GM11168 (cell line): ENCODE results near the gene OR6B1.

ENCODE experiments used
- in situ Hi-C: fragments of 300-500 bp; cut with MboI; formaldehyde crosslinking; loops from one replicate; pipeline ENCODE4 v1.12.0; 2022; ENCODE audit warnings: low sequenced_read_pairs; ENCODE audit not compliant: unreplicated experiment

Gene OR6B1

DNA sequence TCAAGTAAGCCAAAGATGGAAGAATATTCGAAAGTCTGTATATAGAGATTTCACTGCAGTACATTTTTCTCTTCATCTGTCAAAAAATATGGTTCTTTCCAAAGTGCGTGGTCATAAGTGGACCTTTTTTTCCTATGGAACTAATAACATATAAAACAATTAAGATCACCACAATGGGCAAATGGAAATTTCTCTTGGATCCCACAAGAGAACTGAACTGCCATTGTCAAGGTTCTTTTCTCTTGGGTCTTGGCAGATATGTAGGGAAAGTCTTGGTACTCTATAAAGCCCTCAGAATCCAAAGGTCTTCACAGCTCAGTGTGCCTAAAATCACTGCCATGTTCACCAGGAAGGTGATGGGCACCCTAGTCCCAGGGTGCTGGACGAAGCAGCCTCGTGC lies at the start of gene OR6B1:
OR6B1 (plus strand) TSS at position 301 of the 400 bp plus-strand sequence. CDS start 3,677 bp downstream, outside the sequence.
- in situ Hi-C loops = no loop called here

DNA sequence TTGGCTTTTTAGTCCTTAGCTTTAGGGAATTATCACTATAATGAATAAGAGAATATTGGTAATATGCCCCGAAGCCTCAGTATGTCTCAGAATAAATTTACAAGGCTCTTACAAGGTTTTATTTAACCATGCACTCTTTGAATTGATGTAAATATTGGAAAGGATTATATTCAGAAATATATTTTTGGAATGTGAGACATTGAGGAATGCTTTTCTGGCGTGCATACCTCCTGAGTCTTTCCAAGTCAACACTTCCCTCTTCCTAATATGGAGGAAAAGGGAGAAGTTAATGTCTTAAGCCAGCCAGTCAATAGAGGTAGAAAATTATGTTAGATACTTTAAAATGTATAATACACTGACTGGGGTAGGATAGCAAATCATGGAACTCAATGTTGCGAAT lies 46.7 kb upstream of the OR6B1 start:
- in situ Hi-C loops = no loop called here

- in situ Hi-C loops = no loop called here
These were observed 46.0 kb upstream of the OR6B1 start for GRCh38 chr7:143954135-143954534.

DNA sequence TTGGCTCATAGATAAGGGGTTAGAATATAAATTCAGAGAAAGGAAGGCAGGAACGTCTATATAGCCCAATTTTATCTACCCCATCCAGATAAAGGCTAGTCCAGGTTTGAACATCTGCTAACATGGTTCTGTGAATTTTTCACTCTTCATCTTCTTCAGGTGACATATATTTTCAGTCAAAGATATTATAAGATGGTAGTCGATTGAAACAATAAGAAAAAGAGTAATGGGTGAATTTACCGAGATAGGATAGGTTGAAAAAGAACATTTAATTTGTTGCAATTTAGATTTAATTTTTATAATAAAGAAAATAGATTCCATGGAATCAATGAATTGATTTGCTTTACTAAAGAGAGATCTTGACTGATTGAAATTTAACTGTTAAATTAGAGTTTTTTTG lies 45.6 kb upstream of the OR6B1 start, which contains the start of gene OR2F1:
OR2F1 (plus strand) TSS at position 301 of the 400 bp plus-strand sequence. CDS start 5,127 bp downstream, outside the sequence.
- in situ Hi-C loops = no loop called here

DNA sequence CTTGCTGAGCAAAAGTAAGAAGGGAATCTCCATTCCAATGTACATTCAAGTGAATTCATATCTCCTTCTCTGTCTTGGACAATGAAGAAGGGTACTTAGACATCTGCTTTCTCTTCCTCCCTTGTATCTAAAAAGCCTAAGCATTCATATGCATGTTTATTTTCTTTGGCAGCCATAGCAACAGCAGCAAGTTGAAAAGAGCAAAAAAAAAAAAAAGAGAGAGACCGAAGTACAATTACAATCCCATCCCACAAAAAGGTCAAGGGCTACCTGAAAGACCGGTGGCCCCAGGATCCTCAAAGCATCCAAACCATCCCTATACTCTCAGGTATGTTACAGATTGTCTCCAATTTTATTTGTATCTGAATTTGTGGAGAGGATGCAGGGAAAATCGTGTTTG lies 41.3 kb upstream of the OR6B1 start:
- in situ Hi-C loops = no loop called here

- in situ Hi-C loops = no loop called here
These were observed 39.1 kb upstream of the OR6B1 start for GRCh38 chr7:143960813-143961610.

GRCh38 chr7:143965280-143965679 lies 34.8 kb upstream of the OR6B1 start:
- in situ Hi-C loops = no loop called here

GRCh38 chr7:143967398-143967797 lies 32.7 kb upstream of the OR6B1 start:
- in situ Hi-C loops = no loop called here

DNA sequence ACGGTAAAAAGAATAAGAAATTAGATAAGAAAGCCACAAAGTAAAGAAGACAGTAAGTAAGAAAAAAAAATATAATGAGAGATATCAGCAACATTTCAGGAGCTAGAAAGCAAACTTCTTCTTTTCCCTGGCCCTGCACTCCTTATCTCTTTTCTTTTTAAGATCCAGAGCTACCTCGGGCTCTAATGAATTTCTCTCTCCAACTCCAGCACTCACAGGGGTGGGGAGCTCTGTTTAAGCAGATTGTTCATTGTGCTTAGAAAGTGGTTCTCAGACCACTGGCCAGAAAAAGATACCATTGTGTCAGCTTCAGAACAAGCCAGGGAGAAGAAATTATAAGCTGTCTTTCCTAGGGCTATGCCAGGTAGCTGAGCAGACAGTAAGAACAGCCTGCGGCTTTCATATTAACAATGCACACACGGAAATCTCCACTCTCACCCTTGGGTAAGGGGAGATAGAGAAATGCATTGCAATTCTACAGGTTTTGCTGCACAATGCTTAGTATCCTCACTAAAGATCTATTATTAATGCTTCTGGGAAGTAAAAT lies 26.2 kb upstream of the OR6B1 start:
- in situ Hi-C loops = no loop called here

DNA sequence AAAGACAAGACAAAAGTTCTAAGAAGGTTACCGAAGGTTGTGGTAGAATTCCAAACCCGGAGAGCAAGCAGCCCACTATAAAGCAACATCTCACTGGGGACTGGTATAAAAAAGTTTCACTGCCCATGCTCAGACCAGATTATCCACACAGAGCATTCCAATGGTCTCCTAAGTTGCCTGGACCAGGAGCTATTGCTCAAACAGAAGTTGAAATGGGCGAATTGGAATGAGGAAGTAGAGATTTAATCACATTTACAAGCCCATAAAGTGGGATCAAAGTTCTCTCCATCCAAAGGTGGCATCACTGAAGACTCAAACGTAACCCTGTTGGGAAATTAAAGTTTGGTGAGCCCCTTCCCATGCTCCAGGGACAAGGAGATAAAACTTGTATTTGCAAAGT lies 25.7 kb upstream of the OR6B1 start:
- in situ Hi-C loops = no loop called here

GRCh38 chr7:143975617-143976016 lies 24.5 kb upstream of the OR6B1 start:
- in situ Hi-C loops = no loop called here

DNA sequence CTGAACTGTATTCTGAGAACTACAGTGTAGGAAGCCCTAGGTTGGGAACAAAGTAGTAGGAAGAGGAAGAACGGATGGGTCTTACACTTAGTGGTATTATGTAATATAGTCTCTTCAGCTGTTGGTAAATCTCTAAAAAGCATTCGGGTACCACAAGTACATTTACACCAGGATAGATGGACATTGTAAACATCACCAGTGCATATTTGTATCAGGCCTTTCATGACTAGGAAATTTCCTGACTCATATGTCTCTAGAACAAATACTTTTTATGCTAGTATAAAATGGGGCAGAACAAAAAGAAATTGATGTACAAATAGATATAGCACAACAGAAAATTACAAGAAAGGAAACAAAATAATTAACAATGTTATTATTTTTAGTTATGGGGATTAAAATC lies 21.5 kb upstream of the OR6B1 start:
- in situ Hi-C loops = no loop called here

DNA sequence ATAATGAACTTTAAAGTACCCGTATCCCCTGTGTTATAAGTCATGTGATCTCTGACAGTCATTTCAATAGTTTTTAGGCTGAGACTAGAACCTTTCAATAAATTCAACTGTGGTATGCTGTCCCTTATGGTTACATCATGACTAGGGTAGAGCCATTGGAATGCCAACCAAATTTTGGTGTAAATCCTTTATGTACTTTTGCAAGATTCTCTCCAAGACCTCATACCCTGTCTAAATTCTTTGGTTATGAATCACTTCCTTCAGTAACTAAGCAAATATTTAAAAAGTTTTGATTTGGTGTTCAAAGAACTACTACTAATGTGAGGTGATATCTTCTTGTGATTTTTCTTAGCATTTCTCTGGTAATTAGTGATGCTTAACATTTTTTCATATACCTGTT lies 20.8 kb upstream of the OR6B1 start:
- in situ Hi-C loops = no loop called here

DNA sequence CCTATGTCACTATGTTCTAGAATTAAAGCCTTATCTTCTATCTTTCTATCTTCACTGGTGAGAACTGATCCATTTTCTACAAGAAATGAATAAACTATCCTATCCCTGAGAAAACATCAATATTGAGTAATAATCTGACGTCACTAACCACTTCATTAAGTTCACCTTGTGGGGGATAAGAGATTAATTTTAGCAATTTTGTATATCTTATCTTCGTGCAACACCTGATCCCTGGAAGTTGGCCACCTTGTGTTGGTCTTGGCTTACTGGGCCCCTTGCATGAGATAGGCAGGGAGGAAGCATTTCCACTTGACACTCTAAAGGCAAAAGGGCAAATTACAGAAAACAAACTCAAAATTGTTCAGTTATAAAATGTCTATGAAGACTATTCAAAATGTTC lies 20.1 kb upstream of the OR6B1 start:
- in situ Hi-C loops = no loop called here

DNA sequence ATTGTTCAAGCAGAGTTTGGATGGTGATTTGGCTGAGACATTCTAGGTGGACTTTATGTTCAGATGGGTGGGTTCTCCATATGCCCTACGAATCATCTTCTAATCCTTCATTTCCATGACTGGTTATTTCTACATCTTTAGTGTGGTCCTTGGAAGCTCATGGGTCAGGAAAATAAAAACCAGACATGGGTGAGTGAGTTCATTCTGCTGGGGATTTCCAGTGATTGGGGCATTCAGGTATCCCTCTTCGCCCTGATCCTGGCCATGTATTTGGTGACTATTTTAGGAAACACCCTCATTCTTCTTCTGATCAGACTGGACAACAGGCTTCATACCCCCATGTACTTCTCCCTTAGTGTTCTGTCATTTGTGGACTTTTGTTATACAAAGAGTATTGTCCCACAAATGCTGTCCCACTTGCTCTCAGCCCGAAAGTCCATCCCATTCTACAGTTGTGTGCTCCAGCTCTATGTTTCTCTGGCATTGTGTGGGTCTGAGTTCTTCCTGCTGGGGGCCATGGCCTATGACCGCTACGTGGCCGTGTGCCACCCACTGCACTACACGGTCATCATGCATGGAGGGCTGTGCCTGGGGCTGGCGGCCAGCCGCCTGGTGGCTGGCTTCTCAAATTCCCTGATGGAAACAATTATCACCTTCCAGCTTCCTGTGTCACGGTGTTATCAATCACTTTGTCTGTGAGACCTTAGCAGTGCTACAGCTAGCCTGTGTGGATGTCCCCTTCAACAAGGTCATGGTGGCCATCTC lies 19.2 kb upstream of the OR6B1 start:
- in situ Hi-C loops = no loop called here

GRCh38 chr7:143983960-143984359 lies 16.2 kb upstream of the OR6B1 start:
- in situ Hi-C loops = no loop called here

- in situ Hi-C loops = no loop called here
These were observed 12.6 kb upstream of the OR6B1 start for GRCh38 chr7:143987513-143987912.

- in situ Hi-C loops = no loop called here
These were observed 11.0 kb upstream of the OR6B1 start for GRCh38 chr7:143988976-143989745.

DNA sequence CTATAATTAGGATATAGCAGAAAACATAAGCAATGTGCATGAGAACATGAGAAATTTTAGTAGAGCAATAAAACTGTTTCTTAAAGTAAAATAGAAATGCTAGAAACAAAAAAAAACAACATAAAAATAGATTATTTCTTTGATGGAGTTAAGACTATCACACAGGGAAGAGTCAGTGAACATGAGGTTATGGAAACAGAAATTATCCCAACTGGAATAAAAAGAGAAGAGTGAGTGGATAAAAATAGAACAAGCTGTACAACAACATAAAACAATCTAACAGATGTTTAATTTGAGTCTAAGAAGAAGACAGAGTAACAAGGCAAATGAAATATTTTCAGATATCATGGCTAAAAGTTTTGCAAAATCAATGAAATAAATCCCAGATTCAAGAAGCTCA lies 7.5 kb upstream of the OR6B1 start:
- in situ Hi-C loops = no loop called here

- in situ Hi-C loops = no loop called here
These were observed 6.2 kb upstream of the OR6B1 start for GRCh38 chr7:143993924-143994323.
